Measurements from ENCODE around the gene CNOT1.

CNOT1 gene

DNA sequence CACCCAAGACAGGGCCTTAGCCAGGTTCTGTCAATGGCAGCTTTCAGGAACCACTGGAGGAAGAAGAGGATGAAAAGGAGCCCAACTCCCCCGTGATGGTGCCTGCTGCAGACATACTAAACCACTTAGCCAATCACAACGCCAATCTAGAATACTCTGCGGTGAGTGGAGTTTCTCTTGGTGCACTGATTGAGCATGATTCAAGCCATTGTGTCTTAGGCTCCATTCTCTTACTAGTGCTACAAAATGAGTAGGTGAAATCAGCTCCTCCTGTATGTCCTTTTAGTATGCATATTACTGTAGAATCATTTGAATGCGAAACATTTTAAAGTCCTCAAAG, 112.9 kb downstream of the CNOT1 start:
- no peak for DNase-seq (ENCODE audit: low read depth)

DNA sequence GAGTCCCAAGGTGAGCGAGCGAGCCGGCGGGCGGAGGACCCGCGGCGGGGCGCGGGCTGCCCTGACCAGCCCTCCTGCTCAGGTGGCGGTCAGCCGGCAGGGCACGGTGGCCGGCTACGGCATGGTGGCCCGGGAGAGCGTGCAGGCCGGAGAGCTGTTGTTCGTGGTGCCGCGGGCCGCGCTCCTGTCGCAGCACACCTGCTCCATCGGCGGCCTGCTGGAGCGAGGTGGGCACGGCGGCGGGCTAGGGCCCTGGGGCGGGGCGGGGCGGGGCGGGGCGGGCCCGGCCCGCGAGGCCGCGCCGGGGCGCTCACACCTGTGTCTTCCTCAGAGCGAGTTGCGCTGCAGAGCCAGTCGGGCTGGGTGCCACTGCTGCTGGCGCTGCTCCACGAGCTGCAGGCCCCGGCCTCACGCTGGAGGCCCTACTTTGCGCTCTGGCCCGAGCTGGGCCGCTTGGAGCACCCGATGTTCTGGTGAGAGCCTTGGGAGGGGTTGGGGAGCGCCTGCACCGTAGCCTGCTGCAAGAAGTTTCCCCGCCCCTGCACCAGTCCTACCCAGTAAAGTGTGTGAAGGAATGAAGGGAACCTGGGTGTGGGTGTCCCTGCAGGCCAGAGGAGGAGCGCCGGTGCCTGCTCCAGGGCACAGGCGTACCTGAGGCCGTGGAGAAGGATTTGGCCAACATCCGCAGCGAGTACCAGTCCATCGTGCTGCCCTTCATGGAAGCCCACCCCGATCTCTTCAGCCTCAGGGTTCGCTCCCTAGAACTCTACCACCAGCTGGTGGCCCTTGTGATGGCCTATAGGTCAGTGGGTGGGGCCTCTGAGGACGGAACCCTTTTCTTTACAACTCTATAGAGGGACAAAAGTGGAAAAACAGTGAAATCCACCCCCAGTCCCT, 113.5 kb downstream of the CNOT1 start:
- DNase-seq (ENCODE audit: low read depth): no peak

DNA sequence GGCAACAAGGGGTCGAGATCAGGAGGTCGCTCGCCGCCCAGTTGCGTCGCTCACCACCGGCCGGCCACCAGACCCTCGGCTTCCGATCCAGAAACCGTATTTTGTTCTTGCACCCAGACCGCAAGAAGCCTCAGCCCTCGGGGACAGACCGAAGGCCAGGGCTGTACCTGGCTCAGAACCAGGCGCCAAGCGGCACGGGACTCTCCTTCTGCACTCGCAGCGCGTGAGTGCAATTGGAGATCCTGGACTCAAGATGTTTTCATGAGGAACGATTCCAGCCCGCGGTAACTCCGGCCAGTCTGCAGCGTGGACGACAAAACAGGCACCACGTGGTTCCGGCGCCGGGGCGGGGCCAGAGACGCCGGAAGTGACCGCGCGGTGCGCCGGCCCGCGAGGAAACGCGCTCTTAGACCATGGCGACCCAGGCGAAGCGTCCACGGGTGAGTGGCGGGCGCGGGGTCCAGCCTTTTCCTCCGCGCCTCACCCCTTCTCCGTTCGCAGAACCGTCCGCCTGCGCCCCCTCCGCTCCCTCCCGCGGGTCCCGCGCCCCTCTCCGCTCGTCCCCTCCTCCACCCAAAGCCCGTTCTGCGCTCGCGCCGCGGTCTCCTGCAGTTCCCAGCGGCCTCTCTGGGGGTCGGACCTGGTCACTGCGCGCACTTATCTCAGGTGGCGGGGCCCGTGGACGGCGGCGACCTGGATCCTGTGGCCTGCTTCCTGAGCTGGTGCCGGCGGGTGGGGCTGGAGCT, 114.3 kb downstream of the CNOT1 start, which contains the start of gene SETD6:
Gene SETD6, plus strand, starts transcription at position 393 of the 746 bp plus-strand sequence. Its CDS starts 21 bp downstream, at position 414.
- DNase-seq (ENCODE audit: low read depth): peak; percentile 68

DNA sequence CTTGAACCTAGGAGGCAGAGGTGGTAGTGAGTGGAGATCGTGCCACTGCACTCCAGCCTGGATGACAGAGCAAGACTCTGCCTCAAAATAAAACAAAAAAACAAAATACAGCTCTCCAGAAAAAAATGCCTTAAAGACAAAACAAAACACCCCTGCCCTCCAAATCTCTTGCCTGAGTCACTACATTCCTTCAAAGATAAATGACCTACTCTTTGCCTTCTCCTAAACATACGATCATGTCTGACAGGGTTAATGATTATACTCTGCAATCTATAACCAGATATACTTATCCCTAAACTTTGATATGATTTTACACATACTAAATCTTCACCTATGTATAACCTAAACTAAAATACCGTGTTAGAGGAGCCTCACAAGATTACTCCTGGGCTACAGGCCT, 115.8 kb downstream of the CNOT1 start:
- no peak for DNase-seq (ENCODE audit: low read depth)

DNA sequence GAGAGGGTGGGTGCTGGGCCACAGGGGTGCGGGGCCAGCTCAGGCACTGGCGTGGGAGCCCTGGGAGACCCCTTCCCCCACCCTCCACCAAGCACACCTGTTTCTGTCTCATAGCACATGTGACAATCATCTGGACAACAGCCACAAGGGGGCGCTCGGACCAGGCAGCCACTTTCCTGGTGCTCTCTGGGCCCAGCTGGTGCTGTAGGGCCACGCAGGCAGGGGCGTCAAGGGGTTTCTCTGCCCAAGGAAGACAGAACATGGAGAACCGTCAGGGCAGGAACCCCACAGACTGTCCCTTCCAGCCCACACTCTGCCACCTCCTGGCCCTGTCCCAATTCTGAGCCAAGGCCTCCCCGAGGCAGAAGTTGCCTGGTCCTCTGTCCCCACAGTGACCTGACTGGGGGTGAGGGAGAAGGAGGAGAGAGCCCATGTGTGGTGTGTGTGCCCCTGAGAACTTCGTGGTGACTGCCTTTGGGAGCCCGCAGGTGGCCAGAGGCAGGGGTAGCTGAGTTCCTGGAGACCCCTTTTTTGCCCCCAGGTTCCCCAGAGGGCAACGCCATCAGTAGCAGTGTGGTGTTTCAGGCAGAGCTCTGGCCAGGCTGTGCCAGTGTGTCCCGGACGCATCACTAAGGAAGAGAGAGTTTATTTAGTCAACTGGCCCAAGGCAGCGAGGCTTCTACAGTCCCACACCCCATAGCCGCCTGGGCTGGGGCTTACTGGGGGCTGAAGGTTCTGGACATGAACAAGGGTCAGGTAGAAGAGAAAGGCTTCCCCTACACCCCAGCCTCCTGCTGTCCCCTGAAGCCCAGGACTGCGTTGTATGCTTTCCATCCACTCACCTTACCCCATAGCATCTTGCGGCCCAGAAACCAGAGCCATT, 117.5 kb downstream of the CNOT1 start:
- DNase-seq (ENCODE audit: low read depth): peak; percentile 77

DNA sequence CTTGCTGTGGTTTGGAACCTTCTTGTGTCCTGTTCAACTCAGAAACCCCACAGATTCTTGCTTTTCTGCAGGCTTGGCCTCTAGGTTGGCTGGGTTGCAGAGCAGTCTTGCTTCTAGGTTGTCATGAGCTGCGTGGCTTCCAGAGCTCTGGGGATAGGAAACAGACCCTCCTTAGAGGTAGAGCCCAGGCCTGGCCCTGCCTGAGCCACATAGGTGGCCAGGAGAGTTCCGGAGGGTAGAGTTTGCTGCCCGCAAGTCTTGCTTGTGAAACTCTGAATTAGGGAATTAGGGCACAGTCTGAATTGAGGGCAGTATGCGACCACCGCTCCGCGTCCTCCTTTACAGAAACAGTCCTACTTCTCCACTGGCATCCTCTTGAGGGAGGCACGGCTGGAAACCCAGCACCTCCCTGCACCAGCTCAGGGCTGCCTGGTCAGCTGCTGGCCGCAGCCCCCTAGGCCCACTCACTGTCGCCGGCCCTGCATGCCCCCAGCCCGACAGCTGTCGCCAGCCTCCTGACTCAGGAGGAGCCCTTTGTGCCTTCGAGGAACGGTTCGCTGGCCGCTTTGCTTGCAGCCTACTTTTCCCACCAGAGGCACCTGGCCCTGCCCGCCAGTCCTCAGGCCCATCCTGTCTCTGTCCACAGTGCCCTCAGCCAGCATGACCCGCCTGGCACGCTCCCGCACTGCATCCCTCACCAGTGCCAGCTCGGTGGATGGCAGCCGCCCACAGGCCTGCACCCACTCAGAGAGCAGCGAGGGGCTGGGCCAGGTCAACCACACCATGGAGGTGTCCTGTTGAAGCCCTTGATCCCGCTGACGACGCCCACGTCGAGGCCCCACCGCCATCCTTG, 118.6 kb downstream of the CNOT1 start:
- no peak for DNase-seq (ENCODE audit: low read depth)

DNA sequence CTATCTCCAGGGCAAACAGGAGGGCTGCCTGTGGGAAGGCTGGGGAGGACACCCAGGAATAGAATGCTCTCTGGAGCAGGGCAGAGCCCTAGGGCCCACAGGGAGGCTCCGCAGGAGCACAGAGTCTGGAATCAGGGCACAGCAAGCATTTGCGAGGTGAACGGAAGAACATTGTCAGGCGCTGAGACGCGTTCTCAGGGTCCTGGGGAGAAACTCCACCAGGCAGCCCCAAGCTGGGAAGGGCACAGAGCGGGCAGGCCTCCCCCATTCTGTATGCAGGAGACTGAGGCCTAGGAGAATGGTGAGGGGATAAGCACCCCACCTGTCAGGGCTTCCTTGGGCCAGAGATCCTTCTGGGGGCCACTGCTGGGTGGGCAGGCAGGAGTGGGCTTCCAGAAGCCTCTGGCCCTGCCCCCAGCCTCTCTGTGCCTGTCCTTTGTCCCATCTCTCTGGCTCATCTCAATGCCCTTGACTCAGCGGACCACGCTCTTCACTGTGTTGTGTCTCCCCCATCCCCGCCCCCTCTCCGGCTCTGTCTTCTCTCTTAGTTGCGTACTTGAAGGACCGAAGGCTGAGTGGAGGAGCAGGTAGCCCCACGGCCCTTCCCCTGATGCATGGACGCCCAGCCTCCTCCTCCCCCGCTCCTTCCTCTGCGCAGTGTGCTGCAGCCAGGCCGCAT, 119.4 kb downstream of the CNOT1 start:
- no peak for DNase-seq (ENCODE audit: low read depth)

DNA sequence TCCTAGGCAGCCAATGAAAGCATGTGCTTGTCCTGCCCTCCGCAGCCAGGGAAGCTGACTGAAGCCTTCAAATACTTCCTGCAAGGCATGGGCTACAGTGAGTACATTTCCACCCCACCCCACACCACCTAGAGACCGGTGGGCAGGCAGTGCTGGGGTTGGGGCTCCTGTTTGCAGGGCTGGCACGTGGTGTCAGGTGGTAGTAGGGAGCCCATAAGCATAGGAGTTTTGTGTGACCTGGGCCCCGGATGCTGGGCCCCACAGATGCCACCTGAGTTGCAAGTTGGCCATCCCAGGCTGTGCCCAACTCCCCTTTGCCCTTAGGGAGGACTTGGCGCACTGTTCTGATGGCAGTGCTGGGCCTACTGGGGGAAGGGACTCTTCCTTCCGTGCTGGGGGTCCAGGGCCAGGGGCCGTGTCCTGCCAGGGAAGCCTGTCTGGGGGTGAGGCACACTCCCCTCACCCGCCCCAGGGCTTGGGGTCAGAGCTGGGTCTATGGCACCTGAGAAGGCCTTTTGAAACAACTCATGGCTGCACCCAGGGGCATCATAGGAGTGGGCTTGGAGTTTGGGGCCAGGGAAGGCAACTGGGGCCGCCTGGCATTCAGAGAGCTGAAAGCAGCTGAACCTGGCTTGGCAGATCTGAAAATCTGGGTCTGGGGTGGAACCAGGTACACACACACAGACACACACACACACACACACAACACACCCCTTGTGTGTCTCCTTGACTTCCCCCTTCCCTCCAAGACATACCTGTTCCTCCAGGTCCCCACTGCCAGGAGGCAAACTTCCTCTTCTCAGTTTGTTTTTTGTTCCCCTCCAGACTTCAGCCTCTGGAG, 120.2 kb downstream of the CNOT1 start:
- no peak for DNase-seq (ENCODE audit: low read depth)

DNA sequence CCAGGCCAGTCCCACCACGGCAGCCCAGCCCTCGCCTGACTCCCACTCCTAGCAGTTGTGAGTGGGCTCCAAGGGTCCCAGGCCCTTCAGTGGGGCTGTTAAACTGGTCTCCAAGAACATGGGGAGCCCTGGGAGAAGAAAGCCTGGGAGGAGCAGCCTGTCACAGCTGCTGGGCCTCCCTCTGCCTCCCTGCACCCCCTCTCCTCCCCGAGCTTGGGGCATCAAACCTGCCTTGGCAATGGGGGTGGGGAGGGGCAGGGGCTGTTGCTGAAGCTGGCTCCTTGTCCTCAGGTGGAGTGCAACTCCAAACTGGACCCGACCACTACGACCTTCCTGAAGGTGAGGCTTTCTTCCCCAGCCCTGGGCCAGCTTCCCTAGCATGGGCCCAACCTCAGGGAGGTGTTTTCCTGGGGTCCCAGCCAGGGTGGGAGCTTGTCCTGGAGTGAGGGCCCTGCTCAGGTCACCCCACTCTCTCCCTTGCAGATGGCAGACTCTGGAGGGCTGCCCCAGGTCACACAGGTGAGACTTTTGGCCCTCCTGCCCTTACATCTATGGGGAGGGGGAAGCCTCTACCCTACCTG, 120.9 kb downstream of the CNOT1 start:
- no peak for DNase-seq (ENCODE audit: low read depth)

DNA sequence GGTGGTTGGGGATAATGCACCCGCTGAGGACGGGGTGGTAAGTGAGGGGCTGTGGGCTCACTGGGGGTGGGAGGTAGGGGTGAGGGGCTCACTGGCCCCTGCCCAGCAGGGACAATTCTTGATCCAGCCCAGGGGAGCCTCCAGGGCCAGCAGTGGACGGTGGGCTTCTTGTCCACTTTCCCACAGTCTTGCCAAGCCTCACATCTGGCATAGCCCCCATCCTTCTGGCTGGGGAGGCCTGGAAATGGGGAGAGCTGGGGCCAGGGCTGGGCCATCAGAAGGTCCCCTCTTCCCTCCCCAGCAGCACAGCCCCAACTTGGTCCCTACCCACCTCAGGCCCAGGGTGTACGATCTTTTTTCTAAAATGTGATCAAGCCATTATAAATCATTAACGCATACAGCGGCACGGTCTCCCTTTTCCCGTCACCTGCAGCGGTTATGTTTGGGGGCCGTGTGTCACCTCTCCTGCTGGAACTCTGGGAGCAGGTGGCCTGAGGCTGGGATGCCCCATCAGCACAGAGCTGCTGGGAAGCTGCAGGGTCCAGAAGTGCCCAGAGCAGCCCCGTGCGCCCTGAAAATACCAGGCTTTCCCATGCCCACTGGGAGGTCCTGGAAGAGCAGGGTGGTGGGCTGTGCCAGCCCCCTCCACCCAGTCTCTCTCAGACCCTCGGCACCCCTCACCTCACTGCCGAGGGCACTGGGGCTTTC, 121.5 kb downstream of the CNOT1 start:
- DNase-seq (ENCODE audit: low read depth): no peak

DNA sequence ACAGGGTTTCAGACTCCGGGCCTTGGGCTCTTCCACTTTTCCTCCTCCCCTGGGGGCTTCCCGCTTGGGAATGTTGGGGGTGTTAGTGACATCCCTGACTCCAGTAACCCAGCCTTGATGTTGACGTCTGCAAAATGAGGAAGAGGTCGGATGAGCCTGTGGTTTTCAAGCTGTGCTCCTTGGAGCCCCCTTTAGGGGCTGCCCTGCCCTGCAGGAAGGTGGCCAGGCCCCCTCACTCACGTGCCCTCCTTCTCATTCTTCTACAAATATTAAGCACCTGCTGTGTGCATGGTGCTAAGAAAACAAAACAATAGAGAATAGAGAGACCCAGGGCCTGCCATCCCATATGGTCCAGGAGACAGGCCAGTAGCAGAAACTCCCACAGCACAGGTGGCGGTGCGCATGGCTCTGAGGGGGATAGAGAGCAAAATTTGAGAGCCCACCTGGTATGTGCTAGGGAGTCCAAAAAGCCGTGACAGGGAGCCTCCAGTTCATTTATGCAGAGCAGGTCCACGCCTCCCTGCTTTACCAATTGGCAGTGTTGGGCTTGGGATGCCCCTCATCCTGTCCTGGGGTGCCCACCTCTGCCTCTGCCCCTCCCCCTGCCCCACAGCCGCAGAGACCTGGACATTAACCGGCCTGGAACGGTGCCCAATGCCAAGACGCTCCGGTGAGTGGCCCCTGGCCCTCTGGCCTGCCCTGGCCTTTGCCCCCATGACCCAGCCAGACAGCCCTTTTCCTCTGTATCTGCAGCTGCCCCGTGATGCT, 122.2 kb downstream of the CNOT1 start:
- DNase-seq (ENCODE audit: low read depth): no peak

DNA sequence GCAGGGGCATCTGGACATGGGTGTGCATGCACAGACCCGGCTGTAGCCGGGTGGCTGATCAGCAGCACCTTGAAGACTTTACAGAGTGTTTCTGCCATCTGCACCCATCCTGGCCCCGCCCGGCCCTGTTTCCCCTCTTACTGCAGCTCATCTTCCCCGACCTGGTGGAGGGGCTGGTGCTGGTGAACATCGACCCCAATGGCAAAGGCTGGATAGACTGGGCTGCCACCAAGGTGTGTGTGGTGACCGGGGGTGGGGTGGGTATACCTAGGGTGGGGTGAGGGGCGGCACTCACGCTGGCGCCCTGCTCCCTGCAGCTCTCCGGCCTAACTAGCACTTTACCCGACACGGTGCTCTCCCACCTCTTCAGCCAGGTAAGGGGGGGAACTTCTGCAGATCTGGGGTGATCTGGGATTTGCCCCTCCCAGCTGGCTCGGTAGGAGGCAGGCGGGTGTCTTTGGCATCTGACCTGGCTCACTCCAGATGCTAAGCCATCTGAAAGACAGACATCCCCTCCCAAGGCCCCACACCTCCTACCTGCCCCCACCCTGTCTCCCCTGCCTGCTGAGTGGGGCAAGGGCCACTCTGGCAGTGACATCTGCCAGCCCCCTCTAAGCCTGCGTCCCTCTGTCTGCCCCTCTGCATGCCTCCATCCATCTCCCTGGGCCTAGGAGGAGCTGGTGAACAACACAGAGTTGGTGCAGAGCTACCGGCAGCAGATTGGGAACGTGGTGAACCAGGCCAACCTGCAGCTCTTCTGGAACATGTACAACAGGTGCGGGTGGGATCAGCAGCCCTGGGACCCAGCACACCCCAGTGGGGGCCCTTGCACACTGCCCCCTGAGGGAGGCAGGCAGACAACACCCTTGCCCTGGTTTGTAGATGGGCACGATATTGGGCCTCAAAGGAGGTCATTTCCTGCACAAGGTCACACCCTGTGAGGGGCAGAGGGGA, 123.1 kb downstream of the CNOT1 start:
- no peak for DNase-seq (ENCODE audit: low read depth)

DNA sequence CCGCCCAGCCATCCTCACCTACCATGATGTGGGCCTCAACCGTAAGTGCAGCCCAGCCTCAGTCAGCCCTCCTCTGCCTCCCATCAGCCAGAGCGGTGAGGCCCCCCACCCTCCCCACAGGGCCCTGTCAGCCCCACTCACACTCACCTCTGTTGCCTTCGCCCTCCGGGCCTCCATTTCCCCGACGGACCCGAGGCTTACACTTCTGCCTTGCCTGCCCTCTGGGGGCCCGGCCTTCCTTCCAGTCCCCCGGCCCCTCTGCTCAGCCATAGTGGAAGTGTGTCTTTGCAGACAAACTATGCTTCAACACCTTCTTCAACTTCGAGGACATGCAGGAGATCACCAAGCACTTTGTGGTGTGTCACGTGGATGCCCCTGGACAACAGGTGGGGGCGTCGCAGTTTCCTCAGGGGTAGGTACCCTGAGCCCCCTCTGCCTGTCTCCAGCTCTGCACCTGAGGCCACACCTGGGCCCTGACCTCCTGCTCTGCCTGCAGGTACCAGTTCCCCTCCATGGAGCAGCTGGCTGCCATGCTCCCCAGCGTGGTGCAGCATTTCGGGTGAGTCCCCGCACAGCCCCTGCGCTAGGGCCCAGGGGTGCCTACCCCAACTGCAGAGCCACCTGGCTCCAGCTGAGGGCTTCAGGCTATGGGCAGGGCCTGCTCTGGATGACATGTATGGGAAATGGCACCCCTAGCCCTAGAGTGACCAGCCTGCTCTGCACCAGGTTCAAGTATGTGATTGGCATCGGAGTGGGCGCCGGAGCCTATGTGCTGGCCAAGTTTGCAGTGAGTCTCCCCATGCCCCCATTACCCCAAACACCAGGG, 125.5 kb downstream of the CNOT1 start:
- DNase-seq (ENCODE audit: low read depth): no peak

DNA sequence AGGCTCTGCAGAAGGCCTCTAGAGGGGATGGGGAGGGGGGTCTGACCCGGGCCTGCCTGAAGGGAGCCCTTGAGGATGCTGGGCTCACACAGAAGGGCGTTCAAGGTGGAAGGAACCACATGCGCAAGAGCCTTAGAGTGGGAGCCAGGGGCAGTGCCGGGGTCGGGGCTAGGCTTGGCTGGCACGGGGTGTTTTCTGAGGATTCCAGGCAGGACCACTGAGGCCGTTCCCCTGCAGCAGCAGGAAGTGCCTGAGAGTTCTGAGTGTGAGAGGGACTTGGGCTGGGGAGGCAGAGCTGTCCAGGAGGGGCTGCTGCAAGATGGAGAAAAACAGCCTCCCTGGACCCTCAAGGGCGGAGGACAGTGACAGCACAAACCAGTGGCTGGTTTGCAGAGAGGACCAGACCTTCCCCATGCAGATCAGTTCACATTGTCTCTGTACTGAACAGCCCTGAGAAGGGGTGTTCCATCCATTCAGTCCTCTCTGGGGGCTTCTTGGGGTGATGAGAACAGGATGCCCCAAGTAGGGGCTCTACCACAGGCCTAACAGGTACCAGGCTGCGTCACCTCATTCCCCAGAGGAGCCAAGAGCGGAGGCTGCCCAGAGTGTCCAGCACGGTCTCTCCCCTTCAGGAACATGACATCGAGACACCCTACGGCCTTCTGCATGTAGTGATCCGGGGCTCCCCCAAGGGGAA, 126.3 kb downstream of the CNOT1 start:
- no peak for DNase-seq (ENCODE audit: low read depth)

DNA sequence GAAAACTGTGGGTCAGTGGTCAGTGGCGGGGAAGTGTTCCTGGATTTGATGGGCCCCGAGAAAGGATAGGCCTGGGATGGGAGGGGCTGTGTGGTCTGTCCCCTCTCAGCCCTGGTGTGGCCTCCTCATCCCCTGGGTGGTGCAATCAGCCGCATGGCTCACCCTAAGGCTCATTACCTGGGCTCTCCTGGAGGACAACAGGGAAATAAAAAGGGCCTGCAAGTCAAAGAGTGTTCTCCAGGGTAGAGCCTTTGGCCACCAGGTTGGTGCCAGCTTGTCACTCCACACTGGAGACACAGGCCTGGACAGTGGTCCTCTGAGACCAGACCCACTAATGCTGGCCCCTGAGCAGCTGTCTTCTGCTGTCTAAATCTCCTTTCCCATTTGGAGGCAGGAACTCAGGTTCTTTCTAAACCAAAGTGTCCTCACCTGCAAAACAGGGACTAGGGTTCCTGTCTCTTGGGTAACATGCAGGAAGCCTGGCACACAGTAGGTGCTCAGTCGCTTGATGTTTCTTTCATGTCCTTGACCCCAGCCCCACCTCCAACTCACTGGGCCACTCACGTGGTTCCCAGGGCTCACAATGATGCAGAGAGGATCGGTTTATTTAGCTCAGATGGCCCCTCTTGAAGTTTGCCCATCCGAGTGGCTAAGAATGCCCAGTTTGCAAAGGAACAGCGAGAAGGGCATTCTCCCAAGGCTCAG, 127.3 kb downstream of the CNOT1 start:
- DNase-seq (ENCODE audit: low read depth): no peak
